GM13977 (cell line): ENCODE data around the gene NUDT14.

Source experiments
- DNase-seq: peaks from one replicate; pipeline ENCODE4 v3.0.0; 2012; ENCODE audit warnings: low spot score
- in situ Hi-C: fragments of 300-500 bp; cut with MboI; formaldehyde crosslinking; loops from one replicate; pipeline ENCODE4 v1.12.0; 2022; ENCODE audit warnings: low sequenced_read_pairs, low pct_unique_long_range_greater_than_20kb, mixed read lengths, inconsistent platforms; ENCODE audit not compliant: unreplicated experiment
- TF ChIP-seq, protein P1 (sequence below): IDR thresholded peaks from 2 replicates; pipeline ENCODE4 v1.5.1; 2012; ENCODE audit warnings: mild to moderate bottlenecking, control low read depth; ENCODE audit not compliant: insufficient read depth; ENCODE audit errors: extremely low read depth, missing control alignments

NUDT14 gene

DNA sequence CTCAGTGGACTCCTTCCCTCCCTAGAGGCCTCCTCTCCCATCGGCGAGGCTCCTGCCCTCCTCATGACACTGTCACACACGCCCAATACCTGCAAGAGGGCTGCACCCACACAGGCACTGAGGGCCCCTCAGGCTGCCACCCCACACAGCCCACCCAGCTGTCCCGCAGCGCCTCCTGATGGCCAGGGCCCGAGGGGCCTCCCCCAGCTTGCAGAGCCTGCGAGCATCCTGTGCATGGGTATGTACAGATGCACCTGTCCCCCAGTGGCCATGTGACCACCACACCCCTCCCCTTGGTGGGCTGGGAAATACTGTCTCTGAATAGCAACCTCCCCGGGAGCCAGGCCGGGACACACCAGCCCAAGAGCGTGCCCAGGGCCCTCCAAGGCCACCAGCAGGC, 19.0 kb upstream of the NUDT14 start:
- TF ChIP-seq, protein P1, sequence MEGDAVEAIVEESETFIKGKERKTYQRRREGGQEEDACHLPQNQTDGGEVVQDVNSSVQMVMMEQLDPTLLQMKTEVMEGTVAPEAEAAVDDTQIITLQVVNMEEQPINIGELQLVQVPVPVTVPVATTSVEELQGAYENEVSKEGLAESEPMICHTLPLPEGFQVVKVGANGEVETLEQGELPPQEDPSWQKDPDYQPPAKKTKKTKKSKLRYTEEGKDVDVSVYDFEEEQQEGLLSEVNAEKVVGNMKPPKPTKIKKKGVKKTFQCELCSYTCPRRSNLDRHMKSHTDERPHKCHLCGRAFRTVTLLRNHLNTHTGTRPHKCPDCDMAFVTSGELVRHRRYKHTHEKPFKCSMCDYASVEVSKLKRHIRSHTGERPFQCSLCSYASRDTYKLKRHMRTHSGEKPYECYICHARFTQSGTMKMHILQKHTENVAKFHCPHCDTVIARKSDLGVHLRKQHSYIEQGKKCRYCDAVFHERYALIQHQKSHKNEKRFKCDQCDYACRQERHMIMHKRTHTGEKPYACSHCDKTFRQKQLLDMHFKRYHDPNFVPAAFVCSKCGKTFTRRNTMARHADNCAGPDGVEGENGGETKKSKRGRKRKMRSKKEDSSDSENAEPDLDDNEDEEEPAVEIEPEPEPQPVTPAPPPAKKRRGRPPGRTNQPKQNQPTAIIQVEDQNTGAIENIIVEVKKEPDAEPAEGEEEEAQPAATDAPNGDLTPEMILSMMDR = peak; percentile 37
- no peak for DNase-seq
- in situ Hi-C loops = no loop called here

DNA sequence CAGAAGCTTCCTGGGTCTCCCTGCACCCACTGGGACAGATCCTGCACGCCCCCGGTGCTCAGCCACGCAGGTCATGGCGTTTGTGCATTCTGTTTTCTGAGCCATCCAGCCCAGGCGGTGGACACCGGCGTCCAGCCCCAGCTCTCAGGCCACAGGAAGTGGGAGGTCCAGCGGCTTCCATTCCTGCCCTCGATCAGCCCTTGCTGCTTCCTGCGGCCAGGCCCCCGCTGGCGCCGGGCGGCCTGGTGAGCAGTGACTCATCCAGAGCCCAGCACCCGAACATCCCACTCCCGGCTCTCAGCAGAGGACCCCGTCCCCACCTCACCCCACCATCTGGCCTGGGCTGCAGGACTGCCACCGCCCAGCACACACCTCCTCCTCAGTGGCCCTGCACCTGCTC, 18.0 kb upstream of the NUDT14 start:
- no peak for DNase-seq
- TF ChIP-seq, protein P1 = no peak
- in situ Hi-C loops = no loop called here

DNA sequence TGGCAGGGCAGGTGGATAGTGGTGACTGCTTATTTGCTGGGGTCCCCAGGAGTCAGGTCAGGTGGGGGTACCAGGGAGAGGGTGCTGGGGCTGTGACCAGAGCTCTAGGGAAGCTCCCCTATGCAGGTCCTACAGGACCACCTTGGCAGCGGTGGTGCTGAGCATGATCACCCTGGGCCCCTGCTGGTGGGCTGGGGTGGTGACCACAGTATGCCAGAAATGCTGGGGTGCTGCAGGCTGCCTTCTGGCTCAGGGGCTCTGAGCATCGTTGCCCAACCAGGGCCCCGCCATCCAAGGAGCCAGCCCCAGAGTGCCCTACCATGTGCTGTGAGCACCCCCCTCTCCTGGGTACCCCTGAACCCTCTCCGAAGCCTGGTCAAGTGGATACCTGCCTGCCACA, 17.5 kb upstream of the NUDT14 start:
- DNase-seq = no peak
- in situ Hi-C loops = no loop called here
- TF ChIP-seq, protein P1 = no peak

DNA sequence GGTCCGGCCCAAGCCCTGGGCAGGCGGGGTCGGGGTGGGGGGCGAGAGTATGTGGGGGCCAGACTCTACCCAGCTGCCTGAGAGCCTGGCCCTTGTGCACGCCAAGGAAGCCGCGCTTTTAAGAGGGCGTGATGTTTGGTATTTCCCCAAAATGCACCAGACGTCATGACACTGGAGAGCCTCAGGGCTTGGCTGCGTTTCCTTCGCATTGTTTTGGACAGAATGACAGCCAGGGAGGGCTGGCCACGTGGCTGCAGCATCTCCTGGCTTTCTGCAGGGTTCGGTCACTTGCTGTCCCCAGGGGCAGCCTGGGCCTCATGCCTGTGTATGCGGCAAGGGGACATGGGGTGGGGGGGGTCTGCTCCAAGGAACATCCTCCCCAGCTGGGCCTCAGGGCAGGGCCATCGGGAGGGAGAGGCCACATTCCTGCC, 16.1 kb upstream of the NUDT14 start:
- TF ChIP-seq, protein P1 = no peak
- DNase-seq = peak; percentile 70
- in situ Hi-C loops = no loop called here

DNA sequence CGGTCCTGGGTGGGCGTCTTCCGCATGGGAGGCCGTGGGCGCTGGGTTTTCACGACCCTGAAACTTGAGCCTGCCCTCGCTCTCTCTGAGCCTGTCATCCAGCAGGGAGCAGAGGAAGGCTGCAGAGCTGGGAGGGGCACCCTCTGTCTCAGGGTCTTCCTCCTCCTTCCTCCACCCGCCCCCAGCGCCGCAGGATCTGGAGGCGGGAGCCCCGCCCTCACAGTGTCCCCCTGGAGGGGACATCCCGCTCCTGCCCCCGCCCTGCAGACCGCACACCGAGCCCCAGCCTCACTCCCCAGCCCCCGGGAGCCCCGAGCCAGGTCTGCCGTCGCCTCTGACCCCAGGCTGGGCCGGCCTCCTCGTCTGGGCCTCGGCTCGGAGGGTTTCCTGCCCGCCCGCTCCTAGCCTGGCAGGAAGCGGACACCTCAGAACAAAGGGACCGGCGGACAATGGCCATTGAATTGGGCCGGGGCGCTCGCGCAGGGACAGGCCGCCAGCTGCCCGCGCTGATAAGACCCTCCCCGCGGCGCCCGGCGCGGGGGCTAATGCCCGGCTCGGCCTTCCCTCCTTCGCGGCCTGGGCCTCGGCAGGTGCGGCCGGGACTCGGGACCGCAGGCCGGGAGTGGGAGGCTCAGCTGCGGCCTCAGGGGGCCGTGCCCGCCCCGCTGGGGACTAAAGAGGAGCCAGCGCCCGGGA, 15.3 kb upstream of the NUDT14 start:
- TF ChIP-seq, protein P1 = no peak
- DNase-seq = no peak
- in situ Hi-C loops = no loop called here

DNA sequence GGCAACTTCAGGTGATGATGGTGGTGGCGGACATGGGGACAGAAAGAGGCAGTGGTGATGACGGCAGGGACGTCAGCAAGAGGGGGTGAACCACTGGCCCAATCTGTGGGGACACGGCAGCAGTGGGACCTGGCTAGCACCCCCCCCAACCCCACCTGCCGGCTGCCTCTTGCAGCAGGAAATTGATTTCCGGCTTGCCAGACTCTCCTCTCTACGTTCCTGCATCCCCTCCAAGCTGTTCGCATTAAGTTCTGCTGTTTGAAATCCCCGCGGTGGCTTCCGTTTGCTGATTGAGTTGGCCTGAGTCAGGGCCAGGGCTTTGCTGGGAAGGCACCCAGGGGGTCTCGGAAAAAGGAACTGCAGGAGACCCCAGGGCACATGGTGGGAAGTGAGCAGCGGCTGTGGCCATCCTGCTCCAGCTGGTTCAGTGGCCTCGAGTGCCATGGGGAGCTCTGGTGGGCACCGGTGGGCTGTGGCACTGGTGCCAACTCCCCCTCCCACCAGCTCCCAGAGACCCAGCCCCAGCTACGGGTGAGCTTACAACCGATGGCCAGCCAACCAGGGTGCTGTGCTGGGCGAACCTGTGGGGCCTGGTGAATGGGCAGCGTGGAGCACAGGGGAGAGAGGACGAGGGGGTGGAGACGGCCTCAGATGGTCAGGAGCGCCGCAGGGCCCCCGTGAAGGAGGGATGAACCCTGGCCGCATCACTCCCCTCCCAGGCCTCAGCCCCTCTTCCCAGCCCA, 14.6 kb upstream of the NUDT14 start:
- no peak for DNase-seq
- TF ChIP-seq, protein P1 = no peak
- in situ Hi-C loops = no loop called here
